HepG2 (cell line): ENCODE results near the gene METTL6. TPM values are rescaled to one million over a fixed set of nuclear protein-coding genes. Genes with fewer than 3 reads are reported as not detected.

ENCODE experiments used
- BATF2 ChIP-seq: sonication (generic); formaldehyde crosslinking; IDR thresholded peaks from 2 replicates; pipeline ENCODE4 v1.8.0; 2022; ENCODE audit warnings: mild to moderate bottlenecking, missing genetic modification reagents, moderate library complexity
- CC2D1A ChIP-seq: sonication (generic); formaldehyde crosslinking; IDR thresholded peaks from 2 replicates; pipeline ENCODE4 v1.8.1; 2023; ENCODE audit warnings: mild to moderate bottlenecking, missing genetic modification reagents
- DR1 ChIP-seq: sonication (generic); formaldehyde crosslinking; IDR thresholded peaks from 2 replicates; pipeline ENCODE4 v1.8.0; 2021; ENCODE audit warnings: mild to moderate bottlenecking, missing genetic modification reagents, inconsistent platforms
- ESRRA ChIP-seq: sonication (generic); formaldehyde crosslinking; IDR thresholded peaks from 2 replicates; pipeline ENCODE4 v1.5.1; 2020; ENCODE audit warnings: mild to moderate bottlenecking, low read depth, missing genetic modification reagents
- HMGXB3 ChIP-seq: sonication (generic); formaldehyde crosslinking; IDR thresholded peaks from 2 replicates; pipeline ENCODE4 v1.4.0; 2020; ENCODE audit warnings: missing genetic modification reagents, borderline replicate concordance
- HOXA5 ChIP-seq: sonication (generic); formaldehyde crosslinking; IDR thresholded peaks from 2 replicates; pipeline ENCODE4 v1.4.0; 2020; ENCODE audit warnings: missing genetic modification reagents
- KDM1A ChIP-seq: IDR thresholded peaks from 2 replicates; pipeline ENCODE4 v1.6.1; 2016; ENCODE audit warnings: missing compliant biosample characterization
- KLF16 ChIP-seq, 2 experiments: sonication (generic) in 1 of 2; formaldehyde crosslinking in 1 of 2; IDR thresholded peaks; 2 replicates each; pipeline versions ENCODE4 v1.6.1 to v1.8.0; 2016 to 2023; ENCODE audit warnings: missing genetic modification reagents in 2 of 2, missing compliant biosample characterization in 1 of 2
- SNAPC4 ChIP-seq: sonication (generic); formaldehyde crosslinking; IDR thresholded peaks from 2 replicates; pipeline ENCODE4 v1.4.0; 2020; ENCODE audit warnings: mild to moderate bottlenecking, missing genetic modification reagents
- TBL1XR1 ChIP-seq: fragments of 150-350 bp; IDR thresholded peaks from 2 replicates; pipeline ENCODE4 v1.6.1; 2014; ENCODE audit warnings: borderline replicate concordance, low read length; ENCODE audit not compliant: partially characterized antibody
- THAP9 ChIP-seq: sonication (generic); formaldehyde crosslinking; IDR thresholded peaks from 2 replicates; pipeline ENCODE4; 2020; ENCODE audit warnings: missing genetic modification reagents, mild to moderate bottlenecking, borderline replicate concordance
- XBP1 ChIP-seq: sonication (generic); formaldehyde crosslinking; IDR thresholded peaks from 2 replicates; pipeline ENCODE4 v1.5.0; 2020; ENCODE audit warnings: missing genetic modification reagents
- ZNF550 ChIP-seq: sonication (generic); formaldehyde crosslinking; IDR thresholded peaks from 2 replicates; pipeline ENCODE4 v1.4.0; 2020; ENCODE audit warnings: mild to moderate bottlenecking, missing genetic modification reagents, borderline replicate concordance
- ZNF564 ChIP-seq: sonication (generic); formaldehyde crosslinking; IDR thresholded peaks from 2 replicates; pipeline ENCODE4 v1.8.1; 2023; ENCODE audit warnings: mild to moderate bottlenecking, missing genetic modification reagents
- ZNF709 ChIP-seq: sonication (generic); formaldehyde crosslinking; IDR thresholded peaks from 2 replicates; pipeline ENCODE4 v1.5.0; 2020; ENCODE audit warnings: mild to moderate bottlenecking, missing genetic modification reagents
- polyA plus RNA-seq, 8 experiments: library from polyadenylated mRNA; depleted of rRNA in 3 of 8; stranded (reverse) in 7 of 8; unstranded in 1 of 8; fragments of >200 nt; fragmentation: Illumina TruSeq in 4 of 8; extraction: Trizol in 4 of 8; gene quantifications; 2 replicates each; pipeline versions ENCODE4 v1.2.1 to v1.2.3, GENCODE V29; 2011 to 2016; ENCODE audit warnings: low read depth in 4 of 8, missing spikeins in 1 of 8, mixed read lengths in 1 of 8; ENCODE audit not compliant: insufficient read depth in 1 of 8
- total RNA-seq, 5 experiments: library from RNA; depleted of rRNA; stranded (reverse); fragments of >200 nt; fragmentation: Illumina TruSeq; extraction: Trizol; gene quantifications; 2 replicates each; pipeline ENCODE4 v1.2.3, GENCODE V29; 2016; ENCODE audit warnings: low read depth in 1 of 5

METTL6 gene
- total and polyA plus RNA-seq, 2 of the 13 experiments (the other 11 are each of a cell fraction or from before 2014, with no cell fraction given): 17.2 to 29.4 TPM

- TF ChIP-seq ZNF550 (no peak), SNAPC4 (CRISPR knock-in tag) (no peak), ESRRA (CRISPR knock-in tag) (peak; percentile 36; the same call in 1 of the 2 replicates), ZNF564 (no peak), ZNF709 (peak; percentile 51; the same call in 1 of the 2 replicates), THAP9 (CRISPR knock-in tag) (peak; percentile 96), HOXA5 (0 out of 2 replicates have a peak, but pooled peaks have one; percentile 61), KLF16 (CRISPR knock-in tag; IDR thresholded peaks at IDR 0.05) (peak in 1 of 2 experiments; percentile 44; a peak in 1 of 4 replicates), KDM1A (CRISPR knock-in tag) (no peak), HMGXB3 (CRISPR knock-in tag) (0 out of 2 replicates have a peak, but pooled peaks have one; percentile 23), CC2D1A (CRISPR knock-in tag) (no peak), TBL1XR1 (no peak), DR1 (CRISPR knock-in tag) (no peak; the same call in 1 of the 2 replicates), XBP1 (CRISPR knock-in tag) (no peak), BATF2 (CRISPR knock-in tag) (no peak)
Observed at GRCh38 chr3:15427182-15427880, at the start of gene METTL6, which contains the start of gene EAF1 (continued).
